PC-9 (cell line): ENCODE data around the gene TLX2. TPM values are rescaled to one million over a fixed set of nuclear protein-coding genes. Genes with fewer than 3 reads are reported as not detected.

Experiments
- BruUV-seq: library from RNA; stranded (reverse); fragments of 400-500 nt; replicated peaks from 2 replicates; lab custom pipeline; 2021; lab: Mats Ljungman, UMichigan
- CTCF ChIA-PET: fragments of 300-600 bp; sonication (Branson Sonifier 250); formaldehyde crosslinking; loops from one replicate; lab custom pipeline; 2022; ENCODE audit warnings: antibody characterized with exemption; lab: Charles Lee
- POLR2A ChIA-PET: fragments of 300-600 bp; sonication (Branson Sonifier 250); formaldehyde crosslinking; loops from one replicate; lab custom pipeline; 2022; ENCODE audit warnings: antibody characterized with exemption; ENCODE audit not compliant: unreplicated experiment; lab: Charles Lee
- DNase-seq, 2 experiments: peaks; one replicate each; pipeline versions ENCODE4 v3.0.0 to v3.0.0-alpha.2; 2015 to 2022; ENCODE audit warnings: mixed read lengths in 1 of 2
- H2AFZ ChIP-seq: fragments of 200-600 bp; sonication (generic); 2 replicates; pipeline ENCODE4 v1.8.1; 2017; ENCODE audit warnings: antibody characterized with exemption
- H3F3A ChIP-seq: fragments of 200-600 bp; sonication (generic); 2 replicates; pipeline ENCODE4 v1.8.1; 2017; ENCODE audit warnings: antibody characterized with exemption, mild to moderate bottlenecking, low read depth; ENCODE audit not compliant: insufficient read depth
- H3K27ac ChIP-seq: fragments of 200-600 bp; sonication (generic); 2 replicates; pipeline ENCODE4 v1.6.1; 2016; ENCODE audit warnings: mixed run types
- H3K27me3 ChIP-seq: fragments of 200-600 bp; sonication (generic); 2 replicates; pipeline ENCODE4 v1.6.1; 2016; ENCODE audit warnings: low read depth, mixed run types; ENCODE audit not compliant: insufficient read depth
- H3K36me3 ChIP-seq: fragments of 200-600 bp; sonication (generic); 2 replicates; pipeline ENCODE4 v1.6.1; 2016; ENCODE audit warnings: low read depth, mixed run types
- H3K4me1 ChIP-seq: fragments of 200-600 bp; sonication (generic); replicated peaks from 2 replicates; pipeline ENCODE4 v1.6.1; 2016; ENCODE audit warnings: mixed run types; ENCODE audit not compliant: insufficient read depth
- H3K4me2 ChIP-seq: fragments of 200-600 bp; sonication (generic); 2 replicates; pipeline ENCODE4 v1.6.1; 2017; ENCODE audit warnings: mixed run types
- H3K4me3 ChIP-seq: fragments of 200-600 bp; sonication (generic); 2 replicates; pipeline ENCODE4 v1.6.1; 2016; ENCODE audit warnings: mixed run types
- H3K79me2 ChIP-seq: fragments of 200-600 bp; sonication (generic); 2 replicates; pipeline ENCODE4 v1.6.1; 2017; ENCODE audit warnings: low read depth, mixed run types
- H3K9me2 ChIP-seq: fragments of 200-600 bp; sonication (generic); 2 replicates; pipeline ENCODE4 v1.8.1; 2017; ENCODE audit warnings: mild to moderate bottlenecking; ENCODE audit not compliant: insufficient read depth
- H3K9me3 ChIP-seq: fragments of 200-600 bp; sonication (generic); 2 replicates; pipeline ENCODE4 v1.8.1; 2016; ENCODE audit warnings: low read depth; ENCODE audit not compliant: insufficient read depth
- H4K20me1 ChIP-seq: fragments of 200-600 bp; sonication (generic); 2 replicates; pipeline ENCODE4 v1.8.1; 2017; ENCODE audit not compliant: insufficient read depth
- CTCF ChIP-seq: fragments of 200-600 bp; sonication (generic); conservative IDR thresholded peaks from 2 replicates; pipeline ENCODE4 v1.6.1; 2017; ENCODE audit warnings: mixed run types, antibody characterized with exemption, mild to moderate bottlenecking, moderate library complexity
- EZH2 ChIP-seq: fragments of 200-600 bp; sonication (generic); IDR thresholded peaks from 2 replicates; pipeline ENCODE4 v1.8.0; 2017; ENCODE audit warnings: antibody characterized with exemption, low read depth
- intact Hi-C: fragments of 100-400 bp; cut with micrococcal nuclease; formaldehyde crosslinking; loops from one replicate; pipeline ENCODE4 v1.10.0; 2022; ENCODE audit not compliant: unreplicated experiment
- total RNA-seq: library from RNA; stranded (reverse); gene quantifications from 2 replicates; pipeline ENCODE4 v1.2.3, GENCODE V29; 2021

The TLX2 gene
- total RNA-seq, 1 experiment from 2014 or later, result 3.1 TPM

DNA sequence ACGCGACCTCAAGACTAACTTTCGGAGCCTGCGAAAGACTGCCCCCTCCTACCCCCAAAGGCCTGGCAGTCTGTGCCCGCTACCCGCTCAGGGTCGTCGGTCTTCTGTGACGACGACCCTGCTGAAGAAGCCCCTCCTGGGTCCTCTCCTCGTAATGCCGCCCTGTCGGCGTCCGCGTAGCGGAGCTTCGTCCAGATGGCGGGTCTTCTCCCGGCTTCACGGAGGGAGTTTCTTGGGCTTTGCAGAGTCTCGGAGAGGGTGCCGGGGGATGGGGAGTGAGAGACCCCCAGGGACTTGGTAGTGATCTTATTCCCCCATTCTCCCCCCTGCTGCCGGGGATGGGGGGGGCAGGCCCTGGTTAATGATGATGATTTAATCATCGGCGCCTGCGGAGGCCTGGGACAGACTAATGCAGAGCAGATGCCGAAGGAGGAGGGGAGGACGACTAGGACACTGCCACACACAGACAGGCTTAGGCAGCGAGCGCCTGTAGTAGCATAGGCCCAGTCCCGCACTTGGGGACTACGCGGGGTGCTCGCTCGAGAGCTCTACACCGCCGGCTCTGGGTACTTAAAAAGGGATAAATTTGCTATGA lies 6.2 kb upstream of the TLX2 start:
- TF ChIP-seq CTCF (no peak), EZH2 (no peak)
- Histone ChIP-seq H3F3A (peaks cover 19% of the 10 kb centered on the region; the same call in 1 of the 2 replicates), H3K9me3 (no peaks in the 10 kb centered on the region), H2AFZ (peak overlapping the region; percentile 95), H3K36me3 (0 out of 2 replicates have a peak, but pooled peaks cover 10% of the 10 kb centered on the region), H3K27ac (peak overlapping the region; percentile 73), H3K9me2 (no peaks in the 10 kb centered on the region), H4K20me1 (no peaks in the 10 kb centered on the region), H3K4me3 (peak overlapping the region; percentile 64), H3K27me3 (no peaks in the 10 kb centered on the region), H3K4me2 (peak overlapping the region; percentile 99), H3K79me2 (peaks cover 23% of the 10 kb centered on the region), H3K4me1 (peaks cover 26% of the 10 kb centered on the region)
- ChIA-PET POLR2A (no interaction called here), CTCF (interaction anchor here (0.5 to 0.7 kb wide), 2 partner anchors 39 to 686 kb away, joined by 3 to 4 read pairs; no protein-coding TSS in a partner anchor)
- DNase-seq, result no peak
- intact Hi-C loops, result loop anchor here (1.0 to 10.0 kb wide), 4 partner anchors 21 to 337 kb away; partner anchors contain the start of genes AUP1, HTRA2, INO80B and TTC31
- BruUV-seq, result TSS peak; percentile 66

- TF ChIP-seq EZH2, result no peak
- TF ChIP-seq CTCF, result no peak
- peaks cover 22% of the 10 kb centered on the region for H3K79me2 ChIP-seq
- 0 out of 2 replicates have a peak, but pooled peaks cover 5% of the 10 kb centered on the region for H3K36me3 ChIP-seq
- no peaks in the 10 kb centered on the region for H3K9me3 ChIP-seq
- POLR2A ChIA-PET, result interaction anchor here (0.6 kb wide), 1 partner anchor 115 kb away, joined by 4 read pairs; no protein-coding TSS in a partner anchor
- intact Hi-C loops, result no loop called here
- H3F3A ChIP-seq, result peaks cover 7% of the 10 kb centered on the region; the same call in 1 of the 2 replicates
- H3K9me2 ChIP-seq, result no peaks in the 10 kb centered on the region
- peaks cover 23% of the 10 kb centered on the region for H3K4me1 ChIP-seq
- H4K20me1 ChIP-seq, result no peaks in the 10 kb centered on the region
- CTCF ChIA-PET, result interaction anchor here (0.6 kb wide), 1 partner anchor 394 kb away, joined by 11 read pairs; no protein-coding TSS in a partner anchor
- BruUV-seq, result no TSS peak
- no peaks in the 10 kb centered on the region for H3K27me3 ChIP-seq
- no peak overlapping the region for H3K4me2 ChIP-seq
- no peak overlapping the region for H3K4me3 ChIP-seq
- H3K27ac ChIP-seq, result no peak overlapping the region
- DNase-seq, result no peak
- no peak overlapping the region for H2AFZ ChIP-seq
Measured at GRCh38 chr2:74510272-74510671, 4.0 kb upstream of the TLX2 start.

DNA sequence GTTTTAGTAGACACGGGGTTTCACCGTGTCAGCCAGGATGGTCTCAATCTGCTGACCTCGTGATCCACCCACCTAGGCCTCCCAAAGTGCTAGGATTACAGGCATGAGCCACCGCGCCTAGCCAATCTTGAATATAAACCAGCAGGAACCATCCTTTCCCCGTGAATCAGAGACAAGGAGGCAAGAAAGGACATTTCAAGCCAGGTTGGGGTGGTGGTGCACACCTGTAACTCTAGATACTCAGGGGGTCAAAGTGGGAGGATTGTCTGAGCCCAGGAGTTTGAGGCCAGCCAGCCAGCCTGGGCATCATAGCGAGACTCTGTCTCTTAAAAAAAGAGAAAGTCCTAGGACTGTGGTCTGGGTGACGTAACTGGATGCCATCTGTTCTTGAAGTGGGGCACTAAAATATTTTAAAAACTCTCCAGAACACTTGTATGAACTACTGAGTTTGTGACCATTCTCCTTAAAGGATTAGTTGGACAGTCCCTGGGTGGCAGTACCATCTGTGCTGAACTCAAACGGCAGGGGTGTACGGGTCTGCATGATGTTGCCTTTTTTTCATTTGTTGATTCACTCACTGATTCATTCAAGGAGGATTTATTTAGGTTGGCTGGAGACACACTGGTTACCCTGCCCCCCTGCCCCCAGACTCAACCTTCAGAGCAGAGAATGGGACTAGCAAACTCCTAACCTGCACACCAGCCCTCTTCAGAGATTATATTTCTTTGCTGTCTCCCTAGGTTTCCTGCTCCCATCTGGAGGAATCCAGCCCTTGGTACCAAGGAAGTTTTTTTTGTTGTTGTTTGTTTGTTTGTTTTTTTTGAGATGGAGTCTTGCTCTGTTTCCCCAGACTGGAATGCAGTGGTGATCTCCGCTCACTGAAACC lies 2.9 kb upstream of the TLX2 start:
- intact Hi-C loops, result no loop called here
- ChIA-PET CTCF (no interaction called here), POLR2A (interaction anchor here (0.6 kb wide), 1 partner anchor 1465 kb away, joined by 3 read pairs; no protein-coding TSS in a partner anchor)

More for the DNA sequence above, 2.9 kb upstream of the TLX2 start:
- no peak overlapping the region for H2AFZ ChIP-seq
- BruUV-seq, result no TSS peak
- H3K4me3 ChIP-seq, result no peak overlapping the region
- no peaks in the 10 kb centered on the region for H3K27me3 ChIP-seq
- H3K9me3 ChIP-seq, result no peaks in the 10 kb centered on the region
- no peak overlapping the region for H3K4me2 ChIP-seq
- H3F3A ChIP-seq, result peaks cover 7% of the 10 kb centered on the region; the same call in 1 of the 2 replicates
- no peaks in the 10 kb centered on the region for H3K9me2 ChIP-seq
- H3K36me3 ChIP-seq, result no peaks in the 10 kb centered on the region
- no peak for DNase-seq
- peaks cover 12% of the 10 kb centered on the region for H3K4me1 ChIP-seq
- no peak overlapping the region for H3K27ac ChIP-seq
- no peak for TF ChIP-seq CTCF
- no peak for TF ChIP-seq EZH2
- peaks cover 11% of the 10 kb centered on the region for H3K79me2 ChIP-seq
- H4K20me1 ChIP-seq, result no peaks in the 10 kb centered on the region
